ENCODE data around the gene PRXL2C. TPM values are rescaled to one million over a fixed set of nuclear protein-coding genes. Genes with fewer than 3 reads are reported as not detected.

Gene PRXL2C
- total RNA-seq, 2 experiments from 2014 or later, result not detected

DNA sequence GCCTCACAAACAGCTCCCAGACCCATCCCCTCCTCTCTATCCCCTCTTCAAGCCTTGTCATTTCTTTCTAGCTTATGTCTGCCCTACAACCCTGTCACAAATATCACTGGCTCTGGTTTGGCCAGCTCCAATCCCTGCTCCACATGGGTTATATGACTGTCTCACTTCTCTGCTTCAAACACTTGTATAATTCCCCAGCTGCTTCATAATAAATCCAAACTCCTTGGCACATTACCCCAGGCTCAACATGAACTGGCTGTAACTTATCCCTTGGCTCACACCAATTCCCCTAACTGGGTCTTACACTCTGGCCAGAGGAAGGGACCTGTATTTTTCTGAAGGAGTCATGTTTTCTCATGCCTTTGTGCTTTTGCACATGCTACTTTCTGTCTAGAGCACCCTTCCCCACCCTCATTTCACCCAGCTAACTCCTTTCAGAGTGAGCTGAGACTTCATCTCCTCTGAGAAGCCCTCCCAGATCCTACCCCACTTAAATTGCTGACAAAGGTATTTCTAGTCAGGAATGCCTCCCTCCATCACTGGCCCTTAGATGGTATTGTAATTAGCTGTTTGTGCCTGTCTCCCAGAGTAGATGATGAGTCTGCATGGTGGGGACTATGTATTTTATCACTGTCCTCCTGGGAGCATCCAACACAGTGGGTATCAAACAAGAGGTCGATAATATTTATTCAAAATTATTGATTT, 5.3 kb downstream of the PRXL2C start:
- no peaks in the 10 kb centered on the region for H3K9me3 ChIP-seq (ENCODE audit: low read length)
- no peak overlapping the region for H3K4me2 ChIP-seq (ENCODE audit: low read length)
- no peak overlapping the region for H3K27ac ChIP-seq (ENCODE audit: low read depth, low read length, poor library complexity, severe bottlenecking)
- intact Hi-C loops (cut with micrococcal nuclease; ENCODE audit: unreplicated experiment), result loop anchor here (5.0 kb wide), 2 partner anchors 207 to 322 kb away; no protein-coding TSS in a partner anchor
- H3K4me1 ChIP-seq (ENCODE audit: insufficient read depth, low read length, poor library complexity, severe bottlenecking), result peaks cover 3% of the 10 kb centered on the region
- BruUV-seq (replicated peaks), result no TSS peak
- no peaks in the 10 kb centered on the region for H3K79me2 ChIP-seq (ENCODE audit: insufficient read depth, low read depth, low read length)
- H2AFZ ChIP-seq (ENCODE audit: low read length), result no peak overlapping the region
- no peaks in the 10 kb centered on the region for H3K36me3 ChIP-seq (ENCODE audit: insufficient read depth, low read length)
- no peak for DNase-seq (ENCODE audit: low spot score)
- H4K20me1 ChIP-seq (ENCODE audit: insufficient read depth, low read length), result no peaks in the 10 kb centered on the region
- TF ChIP-seq EZH2phosphoT487 (IDR thresholded peaks at IDR 0.05; ENCODE audit: borderline replicate concordance, low read depth, low read length), result no peak
- TF ChIP-seq, protein P1, sequence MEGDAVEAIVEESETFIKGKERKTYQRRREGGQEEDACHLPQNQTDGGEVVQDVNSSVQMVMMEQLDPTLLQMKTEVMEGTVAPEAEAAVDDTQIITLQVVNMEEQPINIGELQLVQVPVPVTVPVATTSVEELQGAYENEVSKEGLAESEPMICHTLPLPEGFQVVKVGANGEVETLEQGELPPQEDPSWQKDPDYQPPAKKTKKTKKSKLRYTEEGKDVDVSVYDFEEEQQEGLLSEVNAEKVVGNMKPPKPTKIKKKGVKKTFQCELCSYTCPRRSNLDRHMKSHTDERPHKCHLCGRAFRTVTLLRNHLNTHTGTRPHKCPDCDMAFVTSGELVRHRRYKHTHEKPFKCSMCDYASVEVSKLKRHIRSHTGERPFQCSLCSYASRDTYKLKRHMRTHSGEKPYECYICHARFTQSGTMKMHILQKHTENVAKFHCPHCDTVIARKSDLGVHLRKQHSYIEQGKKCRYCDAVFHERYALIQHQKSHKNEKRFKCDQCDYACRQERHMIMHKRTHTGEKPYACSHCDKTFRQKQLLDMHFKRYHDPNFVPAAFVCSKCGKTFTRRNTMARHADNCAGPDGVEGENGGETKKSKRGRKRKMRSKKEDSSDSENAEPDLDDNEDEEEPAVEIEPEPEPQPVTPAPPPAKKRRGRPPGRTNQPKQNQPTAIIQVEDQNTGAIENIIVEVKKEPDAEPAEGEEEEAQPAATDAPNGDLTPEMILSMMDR (conservative IDR thresholded peaks at IDR 0.05; ENCODE audit: low read length), result no peak
- ChIA-PET POLR2A (interaction anchor here (0.6 kb wide), 2 partner anchors 106 to 641 kb away, joined by 3 read pairs; no protein-coding TSS in a partner anchor), CTCF (ENCODE audit: unreplicated experiment) (no interaction called here)
- no peak overlapping the region for H3K4me3 ChIP-seq (ENCODE audit: low read depth, low read length, poor library complexity, severe bottlenecking)
- H3K9me2 ChIP-seq (ENCODE audit: insufficient read depth, low read length), result no peaks in the 10 kb centered on the region

DNA sequence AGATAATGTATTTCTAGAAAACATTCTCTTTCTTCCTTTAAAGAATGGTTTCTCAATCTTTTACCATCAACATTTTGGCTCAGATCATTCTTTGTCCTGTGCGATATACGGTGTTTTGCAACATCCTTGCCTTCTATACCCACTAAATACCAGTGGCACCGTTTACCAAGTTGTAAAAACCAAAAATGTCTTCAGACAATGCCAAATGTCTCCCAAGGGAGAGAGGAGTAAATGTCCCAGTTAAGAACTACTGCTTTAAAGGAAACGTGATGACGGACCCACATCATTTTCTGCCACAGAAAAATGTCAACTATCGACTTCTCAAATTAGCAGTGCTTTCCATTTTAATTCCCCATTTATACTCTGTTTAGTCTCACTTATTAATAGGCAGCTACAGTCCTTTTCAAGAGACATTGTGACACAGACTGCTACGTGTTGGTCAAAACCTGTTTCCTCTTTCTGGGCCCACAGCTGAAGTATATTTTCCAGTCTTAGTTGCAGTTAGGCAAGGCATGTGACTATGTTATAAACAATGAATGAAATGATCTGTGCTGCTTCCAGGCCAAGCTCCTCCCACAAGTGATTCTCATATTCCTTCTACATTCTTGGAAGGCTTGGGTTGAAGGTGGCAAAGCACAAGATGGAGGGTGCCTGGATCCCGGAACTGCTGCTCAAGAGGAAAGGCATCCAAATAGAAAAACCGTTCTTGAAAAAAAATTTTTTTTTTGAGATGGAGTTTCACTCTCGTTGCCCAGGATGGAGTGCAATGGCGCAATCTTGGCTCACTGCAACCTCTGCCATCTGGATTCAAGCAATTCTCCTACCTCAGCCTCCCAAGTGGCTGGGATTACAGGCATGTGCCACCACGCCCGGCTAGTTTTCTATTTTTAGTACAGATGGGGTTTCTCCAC, 8.8 kb downstream of the PRXL2C start:
- no TSS peak for BruUV-seq (replicated peaks)
- ChIA-PET CTCF (ENCODE audit: unreplicated experiment) (no interaction called here), POLR2A (no interaction called here)
- Histone ChIP-seq H3K27ac (ENCODE audit: low read depth, low read length, poor library complexity, severe bottlenecking) (no peak overlapping the region), H4K20me1 (ENCODE audit: insufficient read depth, low read length) (no peaks in the 10 kb centered on the region), H3K79me2 (ENCODE audit: insufficient read depth, low read depth, low read length) (no peaks in the 10 kb centered on the region), H2AFZ (ENCODE audit: low read length) (no peak overlapping the region), H3K36me3 (ENCODE audit: insufficient read depth, low read length) (no peaks in the 10 kb centered on the region), H3K9me2 (ENCODE audit: insufficient read depth, low read length) (no peaks in the 10 kb centered on the region), H3K4me3 (ENCODE audit: low read depth, low read length, poor library complexity, severe bottlenecking) (no peak overlapping the region), H3K9me3 (ENCODE audit: low read length) (no peaks in the 10 kb centered on the region), H3K4me2 (ENCODE audit: low read length) (no peak overlapping the region), H3K4me1 (ENCODE audit: insufficient read depth, low read length, poor library complexity, severe bottlenecking) (no peaks in the 10 kb centered on the region)
- intact Hi-C loops (cut with micrococcal nuclease; ENCODE audit: unreplicated experiment), result no loop called here
- TF ChIP-seq, protein P1 (conservative IDR thresholded peaks at IDR 0.05; ENCODE audit: low read length), result no peak
- no peak for TF ChIP-seq EZH2phosphoT487 (IDR thresholded peaks at IDR 0.05; ENCODE audit: borderline replicate concordance, low read depth, low read length)
- DNase-seq (ENCODE audit: low spot score), result no peak
